Osteoblast (primary cell): ENCODE measurements around the gene ZMYM1. TPM values are rescaled to one million over a fixed set of nuclear protein-coding genes. Genes with fewer than 3 reads are reported as not detected.
"Not testable (repeated sequence)": the region's sequence is repeated elsewhere in the genome, so short reads cannot be mapped to it uniquely, and the experiment has no call there.

Source experiments
- DNase-seq: peaks from one replicate; pipeline ENCODE4 v3.0.0; 2011; ENCODE audit warnings: low spot score, mixed read lengths; ENCODE audit not compliant: insufficient read length; ENCODE audit errors: missing footprints
- H2AFZ ChIP-seq: 2 replicates; pipeline ENCODE4 v1.6.0; 2011; ENCODE audit warnings: mild to moderate bottlenecking, low read length
- H3K27ac ChIP-seq: 2 replicates; pipeline ENCODE4 v1.5.1; 2011; ENCODE audit warnings: mild to moderate bottlenecking, low read depth, low read length, moderate library complexity
- H3K27me3 ChIP-seq: 2 replicates; pipeline ENCODE4 v1.6.0; 2012; ENCODE audit warnings: mild to moderate bottlenecking, control low read depth, inconsistent platforms, low read length, moderate library complexity; ENCODE audit not compliant: insufficient read depth
- H3K36me3 ChIP-seq: 2 replicates; pipeline ENCODE4 v1.5.1; 2011; ENCODE audit warnings: mild to moderate bottlenecking, low read length, control low read depth, moderate library complexity; ENCODE audit not compliant: insufficient read depth
- H3K4me1 ChIP-seq: 2 replicates; pipeline ENCODE4 v1.5.1; 2011; ENCODE audit warnings: mild to moderate bottlenecking, low read length, control low read depth, moderate library complexity; ENCODE audit not compliant: insufficient read depth
- H3K4me2 ChIP-seq: 2 replicates; pipeline ENCODE4 v1.6.0; 2011; ENCODE audit warnings: mild to moderate bottlenecking, low read length; ENCODE audit not compliant: insufficient read depth
- H3K4me3 ChIP-seq: fragments of 200-600 bp; sonication (generic); 3 replicates; pipeline ENCODE4 v1.5.1; 2012; ENCODE audit warnings: mild to moderate bottlenecking, low read length, inconsistent platforms; ENCODE audit not compliant: insufficient read depth
- H3K79me2 ChIP-seq: 2 replicates; pipeline ENCODE4 v1.6.0; 2012; ENCODE audit warnings: mild to moderate bottlenecking, low read length, control low read depth, inconsistent platforms; ENCODE audit not compliant: insufficient read depth
- H3K9me3 ChIP-seq: 2 replicates; pipeline ENCODE4 v1.5.1; 2011; ENCODE audit warnings: low read depth, low read length, control low read depth
- H4K20me1 ChIP-seq: 2 replicates; pipeline ENCODE4 v1.6.0; 2012; ENCODE audit warnings: mild to moderate bottlenecking, low read length, control low read depth; ENCODE audit not compliant: insufficient read depth
- total RNA-seq: library from RNA; depleted of rRNA; stranded (reverse); fragments of >200 nt; gene quantifications from 2 replicates; pipeline ENCODE4 v1.2.3, GENCODE V29; 2012
- TF ChIP-seq, protein P1 (sequence below): IDR thresholded peaks from 2 replicates; pipeline ENCODE4 v1.5.1; 2011; ENCODE audit warnings: mild to moderate bottlenecking, low read depth, low read length, moderate library complexity; ENCODE audit errors: extremely low read depth

The ZMYM1 gene
- total RNA-seq, 1 donor: 13.4 TPM

DNA sequence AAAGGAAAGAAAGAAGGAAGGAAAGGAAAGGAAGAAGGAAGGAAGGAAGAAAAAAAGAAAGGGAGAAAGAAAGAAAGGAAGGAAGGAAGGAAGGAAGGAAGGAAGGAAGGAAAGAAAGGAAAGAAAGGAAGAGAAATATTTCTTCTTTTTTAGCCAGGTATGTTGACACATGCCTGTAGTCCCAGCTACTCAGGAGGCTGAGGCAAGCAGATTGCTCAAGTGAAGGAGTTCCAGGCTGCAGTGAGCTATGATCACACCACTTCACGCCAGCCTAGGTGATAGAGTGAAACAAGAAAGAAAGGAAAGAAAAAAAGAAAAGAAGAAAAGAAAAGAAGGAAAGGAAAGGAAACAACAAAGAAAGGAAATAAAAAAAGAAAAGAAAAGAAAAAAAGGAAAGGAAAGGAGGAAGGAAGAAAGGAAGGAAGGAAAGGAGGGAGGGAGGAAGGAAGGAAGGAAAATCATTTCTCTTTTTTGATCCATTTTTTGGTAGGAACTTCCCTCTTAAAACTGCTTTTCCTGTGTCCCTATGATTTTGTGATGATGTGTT, 5.8 kb upstream of the ZMYM1 start:
- H3K27me3 ChIP-seq: no peaks in the 10 kb centered on the region
- H3K9me3 ChIP-seq: no peaks in the 10 kb centered on the region
- H4K20me1 ChIP-seq: no peaks in the 10 kb centered on the region
- H2AFZ ChIP-seq: no peak overlapping the region
- H3K4me3 ChIP-seq: no peak overlapping the region
- TF ChIP-seq, protein P1, sequence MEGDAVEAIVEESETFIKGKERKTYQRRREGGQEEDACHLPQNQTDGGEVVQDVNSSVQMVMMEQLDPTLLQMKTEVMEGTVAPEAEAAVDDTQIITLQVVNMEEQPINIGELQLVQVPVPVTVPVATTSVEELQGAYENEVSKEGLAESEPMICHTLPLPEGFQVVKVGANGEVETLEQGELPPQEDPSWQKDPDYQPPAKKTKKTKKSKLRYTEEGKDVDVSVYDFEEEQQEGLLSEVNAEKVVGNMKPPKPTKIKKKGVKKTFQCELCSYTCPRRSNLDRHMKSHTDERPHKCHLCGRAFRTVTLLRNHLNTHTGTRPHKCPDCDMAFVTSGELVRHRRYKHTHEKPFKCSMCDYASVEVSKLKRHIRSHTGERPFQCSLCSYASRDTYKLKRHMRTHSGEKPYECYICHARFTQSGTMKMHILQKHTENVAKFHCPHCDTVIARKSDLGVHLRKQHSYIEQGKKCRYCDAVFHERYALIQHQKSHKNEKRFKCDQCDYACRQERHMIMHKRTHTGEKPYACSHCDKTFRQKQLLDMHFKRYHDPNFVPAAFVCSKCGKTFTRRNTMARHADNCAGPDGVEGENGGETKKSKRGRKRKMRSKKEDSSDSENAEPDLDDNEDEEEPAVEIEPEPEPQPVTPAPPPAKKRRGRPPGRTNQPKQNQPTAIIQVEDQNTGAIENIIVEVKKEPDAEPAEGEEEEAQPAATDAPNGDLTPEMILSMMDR: no peak
- DNase-seq: no peak
- H3K27ac ChIP-seq: no peak overlapping the region
- H3K79me2 ChIP-seq: no peaks in the 10 kb centered on the region
- no peaks in the 10 kb centered on the region for H3K36me3 ChIP-seq
- H3K4me1 ChIP-seq: peaks cover 8% of the 10 kb centered on the region
- no peak overlapping the region for H3K4me2 ChIP-seq

DNA sequence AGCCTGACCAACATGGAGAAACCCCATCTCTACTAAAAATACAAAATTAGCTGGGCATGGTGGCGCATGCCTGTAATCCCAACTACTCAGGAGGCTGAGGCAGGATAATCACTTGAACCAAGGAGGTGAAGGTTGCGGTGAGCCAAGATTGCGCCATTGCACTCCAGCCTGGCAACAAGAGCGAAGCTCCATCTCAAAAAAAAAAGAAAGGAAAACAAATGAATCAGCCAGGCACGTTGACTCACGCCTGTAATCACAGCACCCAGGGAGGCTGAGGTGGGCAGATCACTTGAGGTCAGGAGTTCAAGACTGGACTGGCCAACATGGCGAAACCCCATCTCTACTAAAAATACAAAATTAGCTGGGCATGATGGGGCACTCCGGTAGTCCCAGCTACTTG, 2.8 kb upstream of the ZMYM1 start:
- not testable (repeated sequence) for H2AFZ ChIP-seq, H4K20me1 ChIP-seq, H3K4me3 ChIP-seq, H3K9me3 ChIP-seq, H3K27me3 ChIP-seq, H3K4me2 ChIP-seq, H3K36me3 ChIP-seq
- H3K4me1 ChIP-seq: peaks cover 21% of the 10 kb centered on the region
- peak overlapping the region; percentile 13 for H3K27ac ChIP-seq
- DNase-seq: peak; percentile 21
- H3K79me2 ChIP-seq: peaks cover 21% of the 10 kb centered on the region

DNA sequence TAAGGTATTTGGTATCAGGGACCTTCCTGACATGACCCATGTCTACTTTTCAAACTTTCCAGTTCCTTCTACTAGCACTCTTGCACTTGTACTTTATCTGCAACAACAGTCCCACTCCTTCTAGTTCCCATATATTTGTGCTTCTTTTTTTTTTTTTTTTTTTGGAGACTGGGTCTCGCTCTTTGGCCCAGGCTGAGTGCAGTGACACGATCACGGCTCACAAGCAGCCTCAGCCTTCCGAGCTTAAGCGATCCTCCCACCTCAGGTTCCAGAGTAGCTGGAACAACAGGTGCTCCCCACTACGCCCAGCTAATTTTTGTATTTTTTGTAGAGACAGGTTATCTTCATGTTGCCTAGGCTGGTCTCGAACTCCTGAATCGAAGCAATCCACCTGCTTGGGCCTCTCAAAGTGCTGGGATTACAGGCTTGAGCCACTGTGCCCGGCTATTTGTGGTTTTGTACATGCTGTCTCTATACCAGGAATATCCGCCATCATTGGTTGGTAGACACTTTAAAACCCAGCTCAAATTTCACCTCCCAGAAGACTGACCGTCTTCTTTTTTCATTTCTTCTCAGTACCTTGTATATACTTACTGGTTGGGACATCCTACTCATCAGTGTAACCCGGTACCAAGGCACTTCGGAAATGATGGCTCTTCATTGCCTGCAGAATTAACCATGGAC, 1.1 kb downstream of the ZMYM1 start:
- TF ChIP-seq, protein P1: no peak
- Histone ChIP-seq H3K4me3 (peak overlapping the region; percentile 92), H2AFZ (no peak overlapping the region), H3K79me2 (peaks cover 54% of the 10 kb centered on the region), H3K4me2 (peak overlapping the region; percentile 100), H3K27me3 (no peaks in the 10 kb centered on the region), H4K20me1 (no peaks in the 10 kb centered on the region), H3K27ac (peak overlapping the region; percentile 94), H3K4me1 (peaks cover 22% of the 10 kb centered on the region), H3K9me3 (no peaks in the 10 kb centered on the region), H3K36me3 (peaks cover 3% of the 10 kb centered on the region)
- peak; percentile 52 for DNase-seq

DNA sequence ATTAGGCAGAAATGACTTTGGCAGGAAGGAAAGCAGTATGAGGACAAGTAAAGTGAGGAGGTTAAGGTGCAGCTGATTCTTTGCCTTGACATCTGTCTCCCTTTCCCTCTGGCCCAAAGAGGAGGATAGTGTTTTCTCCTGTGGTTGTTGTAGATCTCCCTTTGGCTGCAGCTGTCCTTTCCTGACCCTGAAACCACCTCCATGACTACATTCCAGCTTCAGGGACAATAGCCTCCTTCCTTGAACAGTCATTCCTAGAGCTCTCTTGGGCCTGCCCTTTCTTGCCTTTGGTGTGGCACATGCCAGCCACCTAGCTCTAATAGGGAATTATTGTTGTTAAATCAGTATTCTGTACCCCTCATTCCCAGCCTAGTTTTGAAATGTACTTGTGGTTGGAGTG, 6.2 kb downstream of the ZMYM1 start:
- peak; percentile 30 for DNase-seq
- H3K36me3 ChIP-seq: peaks cover 3% of the 10 kb centered on the region
- H3K79me2 ChIP-seq: peaks cover 80% of the 10 kb centered on the region
- H3K4me3 ChIP-seq: no peak overlapping the region
- H3K27ac ChIP-seq: no peak overlapping the region
- H3K4me1 ChIP-seq: peaks cover 9% of the 10 kb centered on the region
- H2AFZ ChIP-seq: no peak overlapping the region
- no peaks in the 10 kb centered on the region for H3K9me3 ChIP-seq
- peaks cover 7% of the 10 kb centered on the region for H4K20me1 ChIP-seq
- H3K4me2 ChIP-seq: no peak overlapping the region
- H3K27me3 ChIP-seq: no peaks in the 10 kb centered on the region
- TF ChIP-seq, protein P1: no peak
